OCI-LY3 (cell line): ENCODE results near the gene NRF1.

Experiments
- EZH2phosphoT487 ChIP-seq: fragments of 200-600 bp; shearing (Covaris generic); IDR thresholded peaks from 2 replicates; pipeline ENCODE4 v1.6.1; 2018; ENCODE audit warnings: antibody characterized with exemption, mixed run types, low read depth
- TF ChIP-seq, protein P1 (sequence below): fragments of 200-600, 300-600 bp; sonication (generic); IDR thresholded peaks from 2 replicates; pipeline ENCODE4 v1.5.1; 2014; ENCODE audit warnings: antibody characterized with exemption, low read length, low read depth

DNA sequence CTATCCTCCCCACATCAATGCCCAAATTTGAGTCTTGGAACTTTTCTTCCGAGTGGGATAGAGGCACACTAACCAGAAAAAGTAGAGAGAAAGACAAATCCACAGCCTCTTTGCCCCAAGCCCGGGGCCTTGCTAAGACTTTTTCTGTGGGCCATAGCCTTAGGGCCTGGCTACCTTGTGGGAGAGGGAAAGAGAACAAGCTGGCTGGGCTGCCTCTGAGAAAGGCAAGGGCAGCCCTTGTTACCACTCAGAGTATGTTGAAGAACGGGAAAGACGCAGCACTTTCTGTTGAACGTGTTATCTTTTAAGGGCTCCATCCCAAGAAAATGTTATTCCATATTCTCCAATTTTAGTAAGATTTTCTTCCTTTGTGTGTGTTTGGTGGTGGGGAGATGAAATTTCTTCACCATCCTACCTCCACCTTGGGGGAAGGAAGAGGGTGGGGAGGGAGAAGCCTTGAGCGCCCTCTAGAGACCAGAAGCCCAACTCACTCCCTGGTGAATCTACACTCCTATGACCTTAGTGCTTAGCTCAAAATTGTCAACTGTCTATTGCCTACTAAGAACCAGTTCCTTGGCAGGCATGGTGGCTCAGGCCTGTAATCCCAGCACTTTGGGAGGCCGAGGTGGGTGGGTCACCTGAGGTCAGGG is 3.9 kb upstream of the NRF1 start:
- TF ChIP-seq, protein P1, sequence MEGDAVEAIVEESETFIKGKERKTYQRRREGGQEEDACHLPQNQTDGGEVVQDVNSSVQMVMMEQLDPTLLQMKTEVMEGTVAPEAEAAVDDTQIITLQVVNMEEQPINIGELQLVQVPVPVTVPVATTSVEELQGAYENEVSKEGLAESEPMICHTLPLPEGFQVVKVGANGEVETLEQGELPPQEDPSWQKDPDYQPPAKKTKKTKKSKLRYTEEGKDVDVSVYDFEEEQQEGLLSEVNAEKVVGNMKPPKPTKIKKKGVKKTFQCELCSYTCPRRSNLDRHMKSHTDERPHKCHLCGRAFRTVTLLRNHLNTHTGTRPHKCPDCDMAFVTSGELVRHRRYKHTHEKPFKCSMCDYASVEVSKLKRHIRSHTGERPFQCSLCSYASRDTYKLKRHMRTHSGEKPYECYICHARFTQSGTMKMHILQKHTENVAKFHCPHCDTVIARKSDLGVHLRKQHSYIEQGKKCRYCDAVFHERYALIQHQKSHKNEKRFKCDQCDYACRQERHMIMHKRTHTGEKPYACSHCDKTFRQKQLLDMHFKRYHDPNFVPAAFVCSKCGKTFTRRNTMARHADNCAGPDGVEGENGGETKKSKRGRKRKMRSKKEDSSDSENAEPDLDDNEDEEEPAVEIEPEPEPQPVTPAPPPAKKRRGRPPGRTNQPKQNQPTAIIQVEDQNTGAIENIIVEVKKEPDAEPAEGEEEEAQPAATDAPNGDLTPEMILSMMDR: peak; percentile 56
- no peak for TF ChIP-seq EZH2phosphoT487
